ENCODE data around the gene GPX1.
"Not testable (repeated sequence)": the region's sequence is repeated elsewhere in the genome, so short reads cannot be mapped to it uniquely, and the experiment has no call there.

Gene GPX1

DNA sequence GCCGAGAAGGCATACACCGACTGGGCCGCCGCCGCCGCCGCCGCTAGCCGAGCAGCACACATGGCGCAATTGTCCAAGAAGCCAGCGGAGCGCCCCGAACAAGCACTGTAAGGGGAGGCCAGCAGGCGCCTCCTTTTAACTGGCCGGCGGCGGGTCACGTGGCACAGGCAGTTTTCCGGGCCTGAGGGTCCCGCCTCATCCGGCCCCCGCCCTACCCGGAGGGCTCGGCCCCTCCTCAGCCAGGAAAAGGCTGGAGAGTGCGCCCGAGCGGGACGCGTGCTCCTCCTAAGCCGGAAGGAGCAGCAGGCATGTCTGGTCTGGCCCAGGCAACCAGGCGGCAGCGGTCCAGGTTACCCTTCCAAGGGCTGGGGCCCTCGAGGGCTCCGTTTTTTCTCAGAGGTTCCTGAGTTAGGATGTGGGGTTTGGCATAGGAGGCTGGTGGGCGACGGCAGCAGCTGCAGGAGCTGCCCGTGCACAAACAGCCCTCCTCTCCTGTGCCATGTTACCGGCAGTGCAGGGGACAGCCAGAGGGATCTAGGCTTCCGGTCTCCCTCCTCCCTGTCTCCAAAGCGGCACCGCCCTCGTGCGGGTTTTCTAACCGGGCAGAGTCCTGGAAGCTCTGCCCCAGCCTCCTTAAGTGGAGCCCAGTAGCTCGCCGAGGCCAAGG is at the start of gene GPX1:
TSS of gene GPX1 (minus strand) at position 137 of the 667 bp plus-strand sequence. CDS start at position 62, 75 bp downstream.
- TF ChIP-seq JUND (IDR thresholded peaks at IDR 0.05; ENCODE audit: low read depth): no peak
- in situ Hi-C loops (cut with HindIII; ENCODE audit: low pct_unique_long_range_greater_than_20kb, low sequenced_read_pairs): no loop called here

DNA sequence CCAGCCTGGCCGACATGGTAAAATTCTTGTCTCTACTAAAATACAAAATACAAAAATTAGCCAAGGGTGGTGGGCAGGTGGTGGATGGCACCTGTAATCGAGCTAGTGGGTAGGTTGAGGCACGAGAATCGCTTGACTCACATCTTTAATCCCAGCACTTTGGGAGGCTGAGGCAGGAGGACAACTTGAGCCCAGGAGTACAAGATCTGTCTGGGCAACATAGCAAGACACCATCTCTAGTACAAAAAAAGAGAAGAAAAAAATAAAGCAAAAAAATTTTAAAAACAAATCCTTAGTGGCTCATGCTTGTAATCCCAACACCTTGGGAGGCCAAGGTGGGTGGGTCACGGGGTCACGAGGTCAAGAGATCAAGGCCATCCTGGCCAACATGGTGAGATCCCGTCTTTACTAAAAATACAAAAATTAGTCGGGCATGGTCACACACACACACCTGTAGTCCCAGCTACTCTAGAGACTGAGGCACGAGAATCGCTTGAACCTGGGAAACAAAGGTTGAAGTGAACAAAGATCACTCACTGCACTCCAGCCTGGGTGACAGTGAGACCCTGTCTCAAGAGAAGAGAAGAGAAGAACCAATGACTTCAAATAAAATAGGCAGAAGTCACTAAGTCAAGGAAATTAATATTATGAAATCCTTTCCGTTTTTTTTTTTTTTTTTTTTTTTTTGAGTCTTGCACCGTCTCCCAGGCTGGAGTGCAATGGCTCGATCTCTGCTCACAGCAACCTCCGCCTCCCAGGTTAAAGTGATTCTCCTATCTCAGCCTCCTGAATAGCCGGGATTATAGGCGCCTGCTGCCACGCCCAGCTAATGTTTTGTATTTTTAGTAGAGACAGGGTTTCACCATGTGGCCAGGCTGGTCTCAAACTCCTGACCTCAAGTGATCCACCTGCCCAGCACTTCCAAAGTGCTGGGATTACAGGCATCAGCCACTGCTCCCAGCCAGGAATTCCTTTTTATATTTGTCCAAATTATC is 48.7 kb upstream of the GPX1 start:
- in situ Hi-C loops (cut with HindIII; ENCODE audit: low pct_unique_long_range_greater_than_20kb, low sequenced_read_pairs): no loop called here
- no peak for DNase-seq (ENCODE audit: low read depth in 1 of 2, low spot score in 1 of 2)
- no peak for TF ChIP-seq JUND (IDR thresholded peaks at IDR 0.05; ENCODE audit: low read depth)

More for the DNA sequence above, at the start of gene GPX1:
- no peak for DNase-seq (ENCODE audit: low read depth in 1 of 2, low spot score in 1 of 2)

DNA sequence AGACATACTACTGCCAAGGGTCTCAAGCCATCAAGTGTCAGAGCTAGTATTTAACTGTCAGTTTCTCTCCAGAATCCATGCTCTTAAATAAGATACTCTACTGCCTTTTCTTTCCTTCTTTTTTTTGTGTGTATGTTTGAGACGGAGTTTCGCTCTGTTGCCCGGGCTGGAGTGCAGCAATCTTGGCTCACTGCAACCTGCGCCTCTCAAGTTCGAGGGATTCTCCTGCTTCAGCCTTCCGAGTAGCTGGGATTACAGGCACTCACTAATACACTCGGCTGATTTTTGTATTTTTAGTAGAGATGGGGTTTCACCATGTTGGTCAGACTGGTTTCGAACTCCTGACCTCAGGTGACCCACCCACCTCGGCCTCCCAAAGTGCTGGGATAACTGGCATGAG is 47.4 kb upstream of the GPX1 start:
- DNase-seq (ENCODE audit: low read depth in 1 of 2, low spot score in 1 of 2); in situ Hi-C loops (cut with HindIII; ENCODE audit: low pct_unique_long_range_greater_than_20kb, low sequenced_read_pairs): not testable (repeated sequence)

DNA sequence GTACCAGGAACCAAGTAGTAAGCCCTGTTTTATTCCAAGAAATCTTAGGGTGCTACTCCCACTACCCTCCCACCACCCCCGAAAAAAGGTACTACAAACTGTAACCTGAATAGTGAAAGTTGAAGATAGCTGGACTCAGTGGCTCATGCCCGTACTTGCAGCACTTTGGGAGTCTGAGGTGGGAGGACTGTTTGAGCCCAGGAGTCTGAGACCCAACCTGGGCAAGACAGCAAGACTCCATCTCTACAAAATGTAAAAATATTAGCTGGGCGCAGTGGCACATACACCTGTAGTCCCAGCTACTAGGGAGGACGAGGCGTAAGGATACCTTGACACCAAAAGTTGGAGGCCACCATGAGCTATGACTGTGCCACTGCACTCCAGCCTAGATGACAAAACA is 45.7 kb upstream of the GPX1 start:
- in situ Hi-C loops (cut with HindIII; ENCODE audit: low pct_unique_long_range_greater_than_20kb, low sequenced_read_pairs): no loop called here
- TF ChIP-seq JUND (IDR thresholded peaks at IDR 0.05; ENCODE audit: low read depth): no peak
- no peak for DNase-seq (ENCODE audit: low read depth in 1 of 2, low spot score in 1 of 2)

DNA sequence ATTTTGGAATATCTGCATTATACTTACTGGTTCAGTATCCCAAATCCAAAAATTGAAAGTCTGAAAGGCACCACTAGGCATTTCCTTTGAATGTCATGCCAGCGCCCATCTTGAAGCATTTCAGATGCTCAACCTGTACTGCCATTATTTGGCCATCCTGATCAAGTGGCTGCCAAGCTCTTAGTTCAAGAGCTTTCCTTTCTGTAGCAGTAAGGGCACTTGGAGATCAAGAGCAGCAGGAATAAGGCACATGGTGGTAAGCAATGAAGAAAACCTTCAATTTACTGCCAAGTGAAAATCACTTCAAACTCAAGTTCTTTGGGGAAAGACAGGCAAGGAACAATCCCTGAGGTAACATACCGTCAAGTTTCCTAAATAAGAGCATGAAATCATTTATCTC is 43.6 kb upstream of the GPX1 start:
- TF ChIP-seq JUND (IDR thresholded peaks at IDR 0.05; ENCODE audit: low read depth): no peak
- DNase-seq (ENCODE audit: low read depth in 1 of 2, low spot score in 1 of 2): no peak
- in situ Hi-C loops (cut with HindIII; ENCODE audit: low pct_unique_long_range_greater_than_20kb, low sequenced_read_pairs): no loop called here

DNA sequence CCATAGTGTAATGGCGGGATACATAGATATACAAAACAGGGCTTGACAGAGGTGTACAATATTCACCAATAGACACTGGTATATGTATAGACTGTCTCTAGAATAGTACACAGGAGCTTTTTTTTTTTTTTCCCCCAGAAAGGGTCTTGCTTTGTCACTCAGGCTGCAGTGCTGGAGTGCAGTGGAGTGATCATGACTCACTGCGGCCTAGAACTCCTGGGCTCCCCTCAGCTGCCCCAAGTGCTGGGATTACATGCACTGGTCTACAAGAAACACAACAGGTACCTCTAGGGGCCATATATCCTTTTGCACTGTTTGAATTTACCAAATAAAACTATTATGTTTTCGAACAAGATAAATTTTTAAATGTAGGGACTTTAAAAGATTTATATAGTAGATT is 41.3 kb upstream of the GPX1 start:
- TF ChIP-seq JUND (IDR thresholded peaks at IDR 0.05; ENCODE audit: low read depth): no peak
- no peak for DNase-seq (ENCODE audit: low read depth in 1 of 2, low spot score in 1 of 2)
- in situ Hi-C loops (cut with HindIII; ENCODE audit: low pct_unique_long_range_greater_than_20kb, low sequenced_read_pairs): no loop called here

DNA sequence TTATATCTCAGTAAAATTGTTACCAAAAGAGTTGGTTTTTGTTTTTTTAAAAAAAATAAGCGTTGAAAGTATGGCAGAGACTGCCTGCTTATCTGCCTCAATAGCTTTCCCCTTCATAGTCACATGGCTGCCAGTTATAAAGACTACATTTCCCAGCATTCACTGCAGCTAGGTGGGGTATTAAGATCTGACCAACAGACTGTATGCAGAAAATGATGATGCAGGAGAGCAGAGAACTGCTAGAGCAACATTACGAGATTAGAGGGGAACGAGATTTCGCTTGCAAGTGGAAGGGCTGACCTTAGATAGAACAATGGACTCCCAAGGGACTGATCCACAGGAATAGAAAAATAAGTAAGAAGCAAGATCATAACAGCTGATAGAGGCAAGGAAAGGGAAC is 39.3 kb upstream of the GPX1 start:
- in situ Hi-C loops (cut with HindIII; ENCODE audit: low pct_unique_long_range_greater_than_20kb, low sequenced_read_pairs): no loop called here
- DNase-seq (ENCODE audit: low read depth in 1 of 2, low spot score in 1 of 2): peak in 1 of 2 experiments; percentile 11
- TF ChIP-seq JUND (IDR thresholded peaks at IDR 0.05; ENCODE audit: low read depth): no peak

DNA sequence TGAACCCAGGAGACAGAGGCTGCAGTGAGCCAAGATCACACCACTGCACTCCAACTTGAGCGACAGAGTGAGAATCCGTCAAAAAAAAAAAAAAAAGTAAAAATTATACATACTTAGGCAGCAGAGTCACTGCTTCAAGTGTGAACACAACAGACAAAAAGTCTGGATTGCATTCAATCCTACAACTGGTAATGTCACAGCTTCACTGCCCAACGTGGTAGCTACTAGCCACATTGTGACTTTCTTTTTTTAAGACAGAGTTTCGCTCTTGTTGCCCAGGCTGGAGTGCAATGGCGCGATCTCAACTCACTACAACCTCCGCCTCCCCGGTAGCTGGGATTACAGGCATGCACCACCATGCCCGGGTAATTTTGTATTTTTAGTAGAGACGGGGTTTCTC is 33.2 kb upstream of the GPX1 start:
- in situ Hi-C loops (cut with HindIII; ENCODE audit: low pct_unique_long_range_greater_than_20kb, low sequenced_read_pairs); DNase-seq (ENCODE audit: low read depth in 1 of 2, low spot score in 1 of 2): not testable (repeated sequence)

DNA sequence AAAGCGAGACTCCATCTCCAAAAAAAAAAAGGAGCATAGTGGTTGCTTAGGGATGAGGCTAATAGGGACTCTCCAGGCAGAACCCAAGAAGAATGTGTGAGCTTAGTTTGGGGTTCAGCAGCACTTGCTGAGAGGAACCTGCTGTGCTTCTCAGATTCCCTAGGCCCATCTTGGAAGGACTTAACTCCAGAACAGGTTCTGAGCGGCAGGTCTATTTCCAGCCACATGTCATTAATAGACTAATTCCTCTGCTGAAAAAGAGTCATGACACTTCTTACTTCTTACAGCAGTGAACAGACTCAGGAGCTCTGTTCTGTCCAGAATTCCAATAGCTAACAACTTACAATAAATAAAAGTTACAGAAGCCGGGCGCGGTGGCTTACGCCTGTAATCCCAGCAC is 31.1 kb upstream of the GPX1 start:
- TF ChIP-seq JUND (IDR thresholded peaks at IDR 0.05; ENCODE audit: low read depth): no peak
- DNase-seq (ENCODE audit: low read depth in 1 of 2, low spot score in 1 of 2): no peak
- in situ Hi-C loops (cut with HindIII; ENCODE audit: low pct_unique_long_range_greater_than_20kb, low sequenced_read_pairs): no loop called here

DNA sequence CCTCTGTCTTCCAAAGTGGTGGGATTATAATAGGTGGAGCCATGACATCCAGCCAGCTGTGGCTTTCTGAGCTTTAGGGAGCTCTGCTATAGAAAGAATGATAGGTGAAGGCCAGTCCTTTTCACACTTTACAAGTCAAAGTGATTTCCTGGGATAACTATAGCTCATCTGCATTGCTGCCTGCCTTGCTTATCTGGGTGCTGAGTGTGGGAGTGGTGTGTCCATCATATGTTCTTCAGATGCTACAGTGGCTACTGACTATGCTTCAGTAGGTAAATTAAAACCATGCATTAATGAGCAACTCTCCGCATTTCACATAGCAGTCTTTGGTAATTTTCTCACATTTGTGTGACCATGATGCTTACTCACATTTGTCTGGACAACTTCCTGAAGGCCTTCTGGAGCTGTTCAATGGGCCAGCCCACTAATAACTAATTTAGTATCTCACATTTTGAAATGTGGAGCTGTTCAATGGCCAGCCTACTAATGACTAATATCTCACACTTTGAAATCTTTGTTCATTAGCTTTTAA is 30.2 kb upstream of the GPX1 start:
- DNase-seq (ENCODE audit: low read depth in 1 of 2, low spot score in 1 of 2): no peak
- in situ Hi-C loops (cut with HindIII; ENCODE audit: low pct_unique_long_range_greater_than_20kb, low sequenced_read_pairs): no loop called here
- TF ChIP-seq JUND (IDR thresholded peaks at IDR 0.05; ENCODE audit: low read depth): no peak

DNA sequence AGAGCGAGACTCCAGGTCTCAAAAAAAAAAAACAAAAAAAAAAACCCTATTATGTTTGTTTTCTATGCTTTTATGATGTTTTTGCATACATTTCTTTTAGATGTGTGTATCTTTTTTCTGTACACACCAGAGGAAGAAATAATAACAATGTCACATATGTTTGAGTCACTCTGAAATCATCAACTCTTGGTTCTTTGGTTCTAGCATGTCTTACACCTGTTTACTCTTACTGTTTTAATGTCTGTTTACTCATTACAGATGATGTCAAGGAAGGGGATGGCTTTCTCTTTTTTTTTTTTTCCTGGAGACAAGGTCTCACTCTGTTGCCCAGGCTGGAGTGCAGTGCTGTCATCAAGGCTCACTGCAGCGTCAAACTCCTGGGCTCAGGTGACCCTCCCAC is 29.6 kb upstream of the GPX1 start:
- no peak for DNase-seq (ENCODE audit: low read depth in 1 of 2, low spot score in 1 of 2)
- TF ChIP-seq JUND (IDR thresholded peaks at IDR 0.05; ENCODE audit: low read depth): no peak
- in situ Hi-C loops (cut with HindIII; ENCODE audit: low pct_unique_long_range_greater_than_20kb, low sequenced_read_pairs): no loop called here

DNA sequence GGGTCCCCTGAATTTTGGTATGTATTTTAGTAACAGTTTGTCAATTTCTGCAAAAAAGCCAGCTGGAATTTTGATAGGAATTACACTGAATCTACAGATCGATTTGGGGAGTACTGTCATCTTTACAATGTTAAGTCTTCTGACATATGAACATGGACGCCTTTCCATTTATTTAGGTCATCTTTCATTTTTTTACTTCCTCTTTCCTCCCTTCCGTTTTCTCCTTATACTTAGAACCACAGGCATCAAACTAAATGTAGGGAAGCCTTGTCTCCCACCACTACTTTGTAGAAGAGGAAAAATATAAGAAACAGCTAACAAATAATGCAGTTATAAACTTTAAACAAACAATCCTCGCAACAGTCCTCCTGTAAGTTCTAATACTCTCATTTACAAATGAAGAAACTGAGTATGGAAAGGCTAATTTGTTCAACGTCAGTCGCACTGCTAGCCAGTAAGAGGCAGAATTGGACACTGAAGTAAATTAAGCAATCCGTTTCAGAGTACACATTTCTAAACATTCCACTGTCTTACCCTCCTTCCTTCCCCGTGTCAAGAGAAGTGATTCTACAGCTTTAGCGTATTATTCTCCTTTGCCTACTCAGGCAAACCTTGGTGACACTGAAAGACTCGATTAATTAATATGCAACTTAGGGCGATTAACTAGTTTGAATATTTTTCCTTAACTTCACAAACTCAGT is 28.1 kb upstream of the GPX1 start:
- TF ChIP-seq JUND (IDR thresholded peaks at IDR 0.05; ENCODE audit: low read depth): no peak
- DNase-seq (ENCODE audit: low read depth in 1 of 2, low spot score in 1 of 2): no peak
- in situ Hi-C loops (cut with HindIII; ENCODE audit: low pct_unique_long_range_greater_than_20kb, low sequenced_read_pairs): no loop called here

Data from T47D (cell line).